ENCODE data around the gene RAB42. TPM values are rescaled to one million over a fixed set of nuclear protein-coding genes. Genes with fewer than 3 reads are reported as not detected.

The RAB42 gene
- total and polyA plus RNA-seq, 9 of the 15 experiments (the other 6 are each of a cell fraction or from before 2014, with no cell fraction given): 0.07 to 0.14 (median 0.12) TPM; not detected in 6

DNA sequence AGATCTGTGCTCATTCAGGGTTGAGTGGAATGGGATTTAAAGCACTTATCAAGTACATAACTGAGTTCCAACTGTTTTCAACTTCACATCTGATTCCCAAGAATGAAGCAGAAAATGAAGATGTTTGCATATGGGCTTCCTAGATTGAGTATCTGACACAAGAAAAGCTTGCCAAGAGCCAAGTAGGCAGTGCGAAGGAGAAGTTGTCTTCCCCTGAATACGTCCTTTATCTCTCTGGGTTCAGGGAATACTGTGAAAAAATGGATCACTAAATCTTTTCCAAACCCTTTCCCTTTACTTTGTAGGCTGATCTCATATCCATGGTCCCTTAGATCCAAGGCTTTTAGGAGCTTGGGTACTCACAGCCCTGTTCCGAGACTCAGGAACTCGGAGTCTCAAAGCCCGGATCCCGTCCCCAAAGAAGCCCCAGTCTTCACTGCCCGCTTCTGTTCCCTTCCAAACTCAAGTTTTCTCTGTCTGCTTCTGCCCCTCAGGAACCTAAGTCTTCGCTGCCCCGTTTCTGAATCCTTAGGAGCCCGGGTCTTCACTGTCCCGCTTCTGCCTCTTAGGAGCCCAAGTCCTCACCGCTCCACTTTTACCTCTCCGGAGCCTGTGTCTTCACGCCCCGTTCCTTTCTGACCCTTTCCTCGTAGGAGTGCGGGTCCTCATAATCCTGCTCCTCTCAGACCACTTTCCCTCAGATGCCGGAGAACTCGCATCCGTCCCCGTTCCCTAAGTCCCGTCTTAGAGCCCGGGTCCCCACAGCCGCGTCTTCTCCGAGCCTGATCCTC, 50.2 kb downstream of the RAB42 start (continued):
- TF ChIP-seq, protein P1, sequence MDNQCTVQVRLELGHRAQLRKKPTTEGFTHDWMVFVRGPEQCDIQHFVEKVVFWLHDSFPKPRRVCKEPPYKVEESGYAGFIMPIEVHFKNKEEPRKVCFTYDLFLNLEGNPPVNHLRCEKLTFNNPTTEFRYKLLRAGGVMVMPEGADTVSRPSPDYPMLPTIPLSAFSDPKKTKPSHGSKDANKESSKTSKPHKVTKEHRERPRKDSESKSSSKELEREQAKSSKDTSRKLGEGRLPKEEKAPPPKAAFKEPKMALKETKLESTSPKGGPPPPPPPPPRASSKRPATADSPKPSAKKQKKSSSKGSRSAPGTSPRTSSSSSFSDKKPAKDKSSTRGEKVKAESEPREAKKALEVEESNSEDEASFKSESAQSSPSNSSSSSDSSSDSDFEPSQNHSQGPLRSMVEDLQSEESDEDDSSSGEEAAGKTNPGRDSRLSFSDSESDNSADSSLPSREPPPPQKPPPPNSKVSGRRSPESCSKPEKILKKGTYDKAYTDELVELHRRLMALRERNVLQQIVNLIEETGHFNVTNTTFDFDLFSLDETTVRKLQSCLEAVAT (IDR thresholded peaks at IDR 0.05): peak in 1 of 2 experiments; percentile 64; a peak in 1 of 4 replicates
- no peak for TF ChIP-seq ZNF384 (IDR thresholded peaks at IDR 0.05; ENCODE audit: low read depth, low read length)
- no peak for TF ChIP-seq MAX (CRISPR knock-in tag; IDR thresholded peaks at IDR 0.05)
- no peak; the same call in 1 of the 2 replicates for TF ChIP-seq THRB (CRISPR knock-in tag; conservative IDR thresholded peaks at IDR 0.05)
- no peak for TF ChIP-seq ASH1L (IDR thresholded peaks at IDR 0.05; ENCODE audit: borderline replicate concordance, low read depth, partially characterized antibody)
- TF ChIP-seq, protein P2, sequence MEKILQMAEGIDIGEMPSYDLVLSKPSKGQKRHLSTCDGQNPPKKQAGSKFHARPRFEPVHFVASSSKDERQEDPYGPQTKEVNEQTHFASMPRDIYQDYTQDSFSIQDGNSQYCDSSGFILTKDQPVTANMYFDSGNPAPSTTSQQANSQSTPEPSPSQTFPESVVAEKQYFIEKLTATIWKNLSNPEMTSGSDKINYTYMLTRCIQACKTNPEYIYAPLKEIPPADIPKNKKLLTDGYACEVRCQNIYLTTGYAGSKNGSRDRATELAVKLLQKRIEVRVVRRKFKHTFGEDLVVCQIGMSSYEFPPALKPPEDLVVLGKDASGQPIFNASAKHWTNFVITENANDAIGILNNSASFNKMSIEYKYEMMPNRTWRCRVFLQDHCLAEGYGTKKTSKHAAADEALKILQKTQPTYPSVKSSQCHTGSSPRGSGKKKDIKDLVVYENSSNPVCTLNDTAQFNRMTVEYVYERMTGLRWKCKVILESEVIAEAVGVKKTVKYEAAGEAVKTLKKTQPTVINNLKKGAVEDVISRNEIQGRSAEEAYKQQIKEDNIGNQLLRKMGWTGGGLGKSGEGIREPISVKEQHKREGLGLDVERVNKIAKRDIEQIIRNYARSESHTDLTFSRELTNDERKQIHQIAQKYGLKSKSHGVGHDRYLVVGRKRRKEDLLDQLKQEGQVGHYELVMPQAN (IDR thresholded peaks at IDR 0.05; ENCODE audit: borderline replicate concordance): no peak; the same call in 1 of the 2 replicates
- no peak for TF ChIP-seq MYC (IDR thresholded peaks at IDR 0.05; ENCODE audit: low read depth, low read length)
- no peak for TF ChIP-seq MYC (CRISPR knock-in tag; IDR thresholded peaks at IDR 0.05; ENCODE audit: borderline replicate concordance, low read depth)
- no peak for TF ChIP-seq ZBTB9 (CRISPR knock-in tag; IDR thresholded peaks at IDR 0.05)
- no peak for TF ChIP-seq TEAD4 (IDR thresholded peaks at IDR 0.05; ENCODE audit: low read length)
- TF ChIP-seq TEAD4 (CRISPR knock-in tag; IDR thresholded peaks at IDR 0.05; ENCODE audit: borderline replicate concordance): no peak
- TF ChIP-seq ZBTB1 (CRISPR knock-in tag; IDR thresholded peaks at IDR 0.05; ENCODE audit: borderline replicate concordance, low read depth): no peak
- TF ChIP-seq, protein P3, sequence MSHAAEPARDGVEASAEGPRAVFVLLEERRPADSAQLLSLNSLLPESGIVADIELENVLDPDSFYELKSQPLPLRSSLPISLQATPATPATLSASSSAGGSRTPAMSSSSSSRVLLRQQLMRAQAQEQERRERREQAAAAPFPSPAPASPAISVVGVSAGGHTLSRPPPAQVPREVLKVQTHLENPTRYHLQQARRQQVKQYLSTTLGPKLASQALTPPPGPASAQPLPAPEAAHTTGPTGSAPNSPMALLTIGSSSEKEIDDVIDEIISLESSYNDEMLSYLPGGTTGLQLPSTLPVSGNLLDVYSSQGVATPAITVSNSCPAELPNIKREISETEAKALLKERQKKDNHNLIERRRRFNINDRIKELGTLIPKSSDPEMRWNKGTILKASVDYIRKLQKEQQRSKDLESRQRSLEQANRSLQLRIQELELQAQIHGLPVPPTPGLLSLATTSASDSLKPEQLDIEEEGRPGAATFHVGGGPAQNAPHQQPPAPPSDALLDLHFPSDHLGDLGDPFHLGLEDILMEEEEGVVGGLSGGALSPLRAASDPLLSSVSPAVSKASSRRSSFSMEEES (CRISPR knock-in tag; IDR thresholded peaks at IDR 0.05): no peak
- TF ChIP-seq BCLAF1 (IDR thresholded peaks at IDR 0.05; ENCODE audit: borderline replicate concordance in 1 of 2, control insufficient read depth in 1 of 2, low read depth in 2 of 2, low read length in 1 of 2): no peak
